Nucleus accumbens (tissue), 56 donors: ENCODE data around the gene HS2ST1.

Experiments used
- DNase-seq, 56 donors: peaks; one replicate each; lab custom pipeline; 2025; lab: John Stamatoyannopoulos, UW

The HS2ST1 gene

GRCh38 chr1:87131809-87132283, 217.4 kb downstream of the HS2ST1 start:
- peak in 53 of 56 donors; percentile 37 to 89 (median 72) for DNase-seq

GRCh38 chr1:87132284-87132870, 217.9 kb downstream of the HS2ST1 start:
- DNase-seq, result no peak

GRCh38 chr1:87134061-87134460, 219.6 kb downstream of the HS2ST1 start:
- peak in 49 of 56 donors; percentile 10 to 82 (median 45) for DNase-seq

GRCh38 chr1:87134625-87135328, 220.3 kb downstream of the HS2ST1 start:
- peak in 28 of 56 donors; percentile 6 to 56 (median 24) for DNase-seq

GRCh38 chr1:87135329-87135712, 220.9 kb downstream of the HS2ST1 start:
- peak in 37 of 56 donors; percentile 7 to 74 (median 38) for DNase-seq

- DNase-seq, result no peak
Observed at GRCh38 chr1:87136607-87137341, 222.3 kb downstream of the HS2ST1 start.

GRCh38 chr1:87137342-87137739, 222.9 kb downstream of the HS2ST1 start:
- DNase-seq, result no peak

GRCh38 chr1:87140831-87141540, 226.6 kb downstream of the HS2ST1 start:
- no peak for DNase-seq

- DNase-seq, result no peak
Observed at GRCh38 chr1:87141556-87141955, 227.1 kb downstream of the HS2ST1 start.

- no peak for DNase-seq
Observed at GRCh38 chr1:87143413-87144135, 229.1 kb downstream of the HS2ST1 start.

- DNase-seq, result no peak
Observed at GRCh38 chr1:87144316-87144895, 230.0 kb downstream of the HS2ST1 start.

GRCh38 chr1:87144981-87145380, 230.5 kb downstream of the HS2ST1 start:
- DNase-seq, result no peak

- DNase-seq, result no peak
Observed at GRCh38 chr1:87146538-87146937, 232.1 kb downstream of the HS2ST1 start.

- DNase-seq, result no peak
Observed at GRCh38 chr1:87146986-87147385, 232.6 kb downstream of the HS2ST1 start.

- DNase-seq, result no peak
Observed at GRCh38 chr1:87147851-87148250, 233.4 kb downstream of the HS2ST1 start.

GRCh38 chr1:87148661-87149060, 234.2 kb downstream of the HS2ST1 start:
- no peak for DNase-seq

GRCh38 chr1:87149241-87150041, 235.0 kb downstream of the HS2ST1 start:
- peak in 22 of 56 donors; percentile 7 to 47 (median 20) for DNase-seq

GRCh38 chr1:87150143-87150542, 235.7 kb downstream of the HS2ST1 start:
- no peak for DNase-seq
